Mesenchymal stem cell (in vitro differentiated cells and primary cell): ENCODE measurements around the gene ZEB2.

ENCODE experiments used
- DNase-seq: peaks from one replicate; pipeline ENCODE4 v3.0.0-alpha.2; 2013
- H2AFZ ChIP-seq: one replicate; pipeline ENCODE4 v1.6.1; 2013; ENCODE audit warnings: low read depth, mild to moderate bottlenecking, control low read depth, inconsistent platforms, low read length, moderate library complexity
- H2AK5ac ChIP-seq: 2 replicates; pipeline ENCODE4 v1.6.1; 2013; ENCODE audit warnings: low read length, moderate library complexity, mild to moderate bottlenecking, inconsistent platforms; ENCODE audit not compliant: severe bottlenecking
- H2BK120ac ChIP-seq: one replicate; pipeline ENCODE4 v1.6.1; 2013; ENCODE audit warnings: low read depth, mild to moderate bottlenecking, inconsistent platforms, low read length, moderate library complexity
- H2BK12ac ChIP-seq, 2 experiments: one replicate each; pipeline ENCODE4 v1.6.1; 2013; ENCODE audit warnings: inconsistent platforms in 2 of 2, low read length in 2 of 2, mild to moderate bottlenecking in 2 of 2, moderate library complexity in 2 of 2, control low read depth in 1 of 2
- H2BK15ac ChIP-seq: one replicate; pipeline ENCODE4 v1.6.1; 2013; ENCODE audit warnings: mild to moderate bottlenecking, low read depth, inconsistent platforms; ENCODE audit not compliant: poor library complexity, severe bottlenecking
- H2BK5ac ChIP-seq: 2 replicates; pipeline ENCODE4 v1.6.1; 2013; ENCODE audit warnings: low read depth, mild to moderate bottlenecking, low read length, control low read depth, inconsistent platforms; ENCODE audit not compliant: poor library complexity, severe bottlenecking
- H3K14ac ChIP-seq, 2 experiments: one replicate each; pipeline ENCODE4 v1.6.1; 2013; ENCODE audit warnings: inconsistent platforms in 2 of 2, low read length in 2 of 2, control low read depth in 1 of 2, mild to moderate bottlenecking in 1 of 2, moderate library complexity in 1 of 2
- H3K18ac ChIP-seq, 2 experiments: one replicate each; pipeline ENCODE4 v1.6.1; 2013; ENCODE audit warnings: inconsistent platforms in 2 of 2, low read length in 2 of 2, control low read depth in 1 of 2, low read depth in 1 of 2, mild to moderate bottlenecking in 1 of 2
- H3K23ac ChIP-seq, 2 experiments: one replicate each; pipeline ENCODE4 v1.6.1; 2013; ENCODE audit warnings: inconsistent platforms in 2 of 2, low read length in 2 of 2, mild to moderate bottlenecking in 2 of 2, moderate library complexity in 2 of 2, control low read depth in 1 of 2
- H3K27ac ChIP-seq: 2 replicates; pipeline ENCODE4 v1.5.1; 2013; ENCODE audit warnings: mild to moderate bottlenecking, moderate library complexity, low read length, control low read depth, inconsistent platforms; ENCODE audit not compliant: poor library complexity, severe bottlenecking
- H3K27me3 ChIP-seq, 2 experiments: 2 replicates each; pipeline versions ENCODE4 v1.6.1 to v1.7.0; 2013; ENCODE audit warnings: low read length in 2 of 2, mild to moderate bottlenecking in 2 of 2, moderate library complexity in 2 of 2, control low read depth in 1 of 2, inconsistent platforms in 1 of 2; ENCODE audit not compliant: control insufficient read depth in 1 of 2, insufficient read depth in 1 of 2
- H3K36me3 ChIP-seq, 2 experiments: 2 replicates each; pipeline versions ENCODE4 v1.6.1 to v1.7.0; 2013; ENCODE audit warnings: low read length in 2 of 2, control low read depth in 1 of 2, inconsistent platforms in 1 of 2, low read depth in 1 of 2, mild to moderate bottlenecking in 1 of 2; ENCODE audit not compliant: insufficient read depth in 2 of 2, control insufficient read depth in 1 of 2
- H3K4ac ChIP-seq, 2 experiments: one replicate each; pipeline ENCODE4 v1.6.1; 2013; ENCODE audit warnings: inconsistent platforms in 2 of 2, low read length in 2 of 2, mild to moderate bottlenecking in 2 of 2, moderate library complexity in 2 of 2, control low read depth in 1 of 2, low read depth in 1 of 2
- H3K4me1 ChIP-seq: 2 replicates; pipeline ENCODE4 v1.6.1; 2013; ENCODE audit warnings: low read depth, low read length, control low read depth; ENCODE audit not compliant: control insufficient read depth, insufficient read depth
- H3K4me2 ChIP-seq: 2 replicates; pipeline ENCODE4 v1.6.1; 2013; ENCODE audit warnings: low read length, mild to moderate bottlenecking, inconsistent platforms; ENCODE audit not compliant: poor library complexity, severe bottlenecking
- H3K4me3 ChIP-seq, 2 experiments: 2 replicates each; pipeline versions ENCODE4 v1.5.1 to v1.7.0; 2013; ENCODE audit warnings: low read length in 2 of 2, mild to moderate bottlenecking in 2 of 2, control low read depth in 1 of 2, low read depth in 1 of 2; ENCODE audit not compliant: insufficient read depth in 1 of 2
- H3K79me1 ChIP-seq: replicated peaks from 2 replicates; pipeline ENCODE4 v1.6.1; 2013; ENCODE audit warnings: mild to moderate bottlenecking, control low read depth, low read length, inconsistent platforms; ENCODE audit not compliant: poor library complexity, severe bottlenecking
- H3K9ac ChIP-seq: 2 replicates; pipeline ENCODE4 v1.7.0; 2013; ENCODE audit warnings: mild to moderate bottlenecking, low read length, moderate library complexity
- H3K9me3 ChIP-seq: 2 replicates; pipeline ENCODE4 v1.7.0; 2013; ENCODE audit warnings: mild to moderate bottlenecking, low read length; ENCODE audit not compliant: control insufficient read depth
- H4K8ac ChIP-seq: one replicate; pipeline ENCODE4 v1.6.1; 2013; ENCODE audit warnings: inconsistent platforms, mild to moderate bottlenecking, low read length, moderate library complexity
- H4K91ac ChIP-seq: one replicate; pipeline ENCODE4 v1.6.1; 2013; ENCODE audit warnings: mild to moderate bottlenecking, low read length, inconsistent platforms
- WGBS: methylation state at CpG from one replicate; pipeline ENCODE4 v1.1.7; 2013; ENCODE audit warnings: mixed read lengths; 5-methylcytosine and 5-hydroxymethylcytosine counted together

ZEB2 gene

DNA sequence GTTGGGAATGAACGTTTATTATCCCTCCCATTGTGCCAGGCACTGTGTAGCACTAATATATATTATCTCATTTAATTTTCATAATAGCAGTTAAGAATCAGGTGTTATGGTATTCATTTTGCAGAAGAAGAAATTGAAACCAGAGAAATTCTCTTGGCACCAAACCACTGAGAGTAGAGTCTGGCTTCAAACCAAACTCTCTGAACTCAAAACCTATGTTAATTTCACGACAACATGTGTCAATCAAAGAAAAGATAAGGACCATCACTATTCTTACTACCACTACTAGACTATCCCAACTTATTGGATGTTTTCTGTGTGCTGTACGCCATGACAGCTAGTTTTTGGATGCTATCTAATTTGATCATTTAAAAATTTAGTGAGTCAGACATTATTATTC lies 24.1 kb upstream of the ZEB2 start:
- Histone ChIP-seq H3K14ac (no peak overlapping the region), H2BK12ac (no peak overlapping the region), H3K36me3 (no peaks in the 10 kb centered on the region), H2BK15ac (no peak overlapping the region), H3K4ac (no peak overlapping the region), H3K79me1 (no peaks in the 10 kb centered on the region), H3K9ac (no peak overlapping the region), H3K18ac (no peak overlapping the region), H4K8ac (no peak overlapping the region), H3K23ac (no peak overlapping the region), H3K9me3 (peaks cover 3% of the 10 kb centered on the region), H3K4me2 (no peak overlapping the region), H2BK5ac (no peak overlapping the region), H3K4me3 (no peak overlapping the region), H3K27me3 (no peaks in the 10 kb centered on the region), H3K27ac (no peak overlapping the region), H3K4me1 (no peaks in the 10 kb centered on the region), H4K91ac (no peak overlapping the region), H2BK120ac (no peak overlapping the region), H2AK5ac (no peak overlapping the region), H2AFZ (no peak overlapping the region)
- DNase-seq: no peak
- 90% methylated on average over 1 of the region's 3 CpGs for WGBS

DNA sequence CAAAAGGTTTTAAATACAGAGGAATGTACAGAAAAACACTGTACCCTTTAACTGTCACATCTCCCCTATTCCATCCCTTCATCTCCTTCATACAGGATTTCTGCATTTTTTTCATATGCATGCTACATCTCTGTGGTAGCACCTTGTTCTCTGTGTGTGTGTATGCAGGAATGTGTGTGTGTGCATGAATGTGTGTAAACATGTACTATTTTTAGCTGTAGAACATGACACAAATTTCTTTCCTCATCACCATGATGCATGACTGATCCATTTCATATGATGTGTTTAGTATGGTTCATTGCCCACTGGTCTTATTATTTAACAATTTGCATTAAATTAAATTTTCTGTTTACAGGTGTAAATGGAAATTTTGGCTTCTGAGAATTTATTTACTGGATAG lies 21.5 kb upstream of the ZEB2 start:
- Histone ChIP-seq H2BK12ac (no peak overlapping the region), H2BK120ac (no peak overlapping the region), H3K4ac (no peak overlapping the region), H3K79me1 (no peaks in the 10 kb centered on the region), H2BK15ac (no peak overlapping the region), H4K8ac (no peak overlapping the region), H3K14ac (no peak overlapping the region), H3K36me3 (no peaks in the 10 kb centered on the region), H3K4me3 (no peak overlapping the region), H3K9ac (no peak overlapping the region), H2BK5ac (no peak overlapping the region), H3K9me3 (peaks cover 3% of the 10 kb centered on the region), H4K91ac (no peak overlapping the region), H3K4me2 (no peak overlapping the region), H3K27me3 (no peaks in the 10 kb centered on the region), H3K23ac (no peak overlapping the region), H2AK5ac (no peak overlapping the region), H3K18ac (no peak overlapping the region), H2AFZ (no peak overlapping the region), H3K4me1 (no peaks in the 10 kb centered on the region), H3K27ac (no peak overlapping the region)
- DNase-seq: peak; percentile 38

DNA sequence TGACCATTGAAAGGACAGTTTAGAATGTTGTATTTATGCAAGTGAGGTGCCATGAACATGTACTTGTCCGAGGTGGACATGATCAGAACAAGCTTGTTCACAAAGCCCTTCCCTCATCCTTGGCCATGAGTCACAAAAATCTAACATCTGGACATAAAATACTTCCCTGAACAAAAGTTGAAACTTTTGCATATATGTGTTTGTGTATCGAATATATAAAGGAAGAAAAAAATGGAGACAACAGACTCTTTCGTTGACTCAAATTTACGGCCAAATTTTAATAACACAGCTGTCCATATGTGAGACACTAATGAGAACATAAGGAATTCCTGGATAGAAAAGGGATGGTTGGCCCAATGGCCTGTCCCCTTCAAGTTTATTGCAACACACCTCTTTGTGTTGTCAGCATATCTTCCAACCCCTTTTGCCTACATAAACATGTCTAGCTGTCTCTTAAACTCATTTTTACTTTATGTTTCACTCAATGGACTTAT lies 19.4 kb upstream of the ZEB2 start:
- Histone ChIP-seq H2BK120ac (no peak overlapping the region), H4K8ac (no peak overlapping the region), H3K14ac (no peak overlapping the region), H2BK5ac (no peak overlapping the region), H3K4me1 (no peaks in the 10 kb centered on the region), H3K27ac (no peak overlapping the region), H2AK5ac (no peak overlapping the region), H3K36me3 (no peaks in the 10 kb centered on the region), H4K91ac (no peak overlapping the region), H3K9me3 (peaks cover 3% of the 10 kb centered on the region), H3K9ac (no peak overlapping the region), H3K18ac (no peak overlapping the region), H3K4me3 (no peak overlapping the region), H3K4me2 (no peak overlapping the region), H2BK12ac (no peak overlapping the region), H3K79me1 (no peaks in the 10 kb centered on the region), H3K4ac (no peak overlapping the region), H2BK15ac (no peak overlapping the region), H3K27me3 (no peaks in the 10 kb centered on the region), H2AFZ (no peak overlapping the region), H3K23ac (no peak overlapping the region)
- DNase-seq: no peak
- WGBS: 97% methylated on average over 3 of the region's 4 CpGs

DNA sequence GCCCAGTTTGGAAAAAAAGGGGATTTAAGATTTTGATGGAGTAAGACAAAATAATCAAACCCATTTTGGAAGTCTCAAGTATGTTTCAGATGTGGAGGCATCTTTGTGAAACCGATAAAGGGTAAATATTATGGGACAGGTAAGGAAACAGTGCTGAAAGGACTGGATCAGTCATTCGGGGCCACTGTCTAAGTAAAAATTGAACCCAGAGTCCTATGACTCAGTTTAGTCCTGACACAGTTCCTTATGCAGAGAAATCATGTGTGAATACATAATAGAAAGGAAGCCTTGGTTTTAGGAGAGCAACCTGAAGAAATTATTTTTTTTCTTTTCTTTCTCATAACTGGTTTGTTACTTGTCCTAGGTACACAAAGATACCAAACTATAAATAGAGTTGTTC lies 15.4 kb upstream of the ZEB2 start:
- WGBS: 100% methylated on average over 1 of the region's 2 CpGs
- no peak overlapping the region for H3K9ac ChIP-seq
- H3K14ac ChIP-seq: no peak overlapping the region
- H2BK12ac ChIP-seq: no peak overlapping the region
- H3K27me3 ChIP-seq: no peaks in the 10 kb centered on the region
- no peak overlapping the region for H4K91ac ChIP-seq
- no peak overlapping the region for H3K4me2 ChIP-seq
- no peaks in the 10 kb centered on the region for H3K79me1 ChIP-seq
- no peak overlapping the region for H2BK15ac ChIP-seq
- no peak overlapping the region for H3K4ac ChIP-seq
- H3K4me3 ChIP-seq: no peak overlapping the region
- H3K23ac ChIP-seq: no peak overlapping the region
- no peak overlapping the region for H3K18ac ChIP-seq
- no peaks in the 10 kb centered on the region for H3K36me3 ChIP-seq
- H3K27ac ChIP-seq: no peak overlapping the region
- H2BK5ac ChIP-seq: no peak overlapping the region
- no peak overlapping the region for H2BK120ac ChIP-seq
- no peak overlapping the region for H2AFZ ChIP-seq
- DNase-seq: no peak
- H3K4me1 ChIP-seq: no peaks in the 10 kb centered on the region
- H3K9me3 ChIP-seq: no peaks in the 10 kb centered on the region
- no peak overlapping the region for H2AK5ac ChIP-seq
- H4K8ac ChIP-seq: no peak overlapping the region
